HG03108 (cell line): ENCODE data around the gene ADAMTS7.
"Not testable (repeated sequence)": the region's sequence is repeated elsewhere in the genome, so short reads cannot be mapped to it uniquely, and the experiment has no call there.

ENCODE experiments used
- ATAC-seq: cut with Tn5 transposase; IDR thresholded peaks from one replicate; pipeline ENCODE4 v1.9.1; 2021; ENCODE audit warnings: moderate library complexity; ENCODE audit not compliant: unreplicated experiment

Gene ADAMTS7

DNA sequence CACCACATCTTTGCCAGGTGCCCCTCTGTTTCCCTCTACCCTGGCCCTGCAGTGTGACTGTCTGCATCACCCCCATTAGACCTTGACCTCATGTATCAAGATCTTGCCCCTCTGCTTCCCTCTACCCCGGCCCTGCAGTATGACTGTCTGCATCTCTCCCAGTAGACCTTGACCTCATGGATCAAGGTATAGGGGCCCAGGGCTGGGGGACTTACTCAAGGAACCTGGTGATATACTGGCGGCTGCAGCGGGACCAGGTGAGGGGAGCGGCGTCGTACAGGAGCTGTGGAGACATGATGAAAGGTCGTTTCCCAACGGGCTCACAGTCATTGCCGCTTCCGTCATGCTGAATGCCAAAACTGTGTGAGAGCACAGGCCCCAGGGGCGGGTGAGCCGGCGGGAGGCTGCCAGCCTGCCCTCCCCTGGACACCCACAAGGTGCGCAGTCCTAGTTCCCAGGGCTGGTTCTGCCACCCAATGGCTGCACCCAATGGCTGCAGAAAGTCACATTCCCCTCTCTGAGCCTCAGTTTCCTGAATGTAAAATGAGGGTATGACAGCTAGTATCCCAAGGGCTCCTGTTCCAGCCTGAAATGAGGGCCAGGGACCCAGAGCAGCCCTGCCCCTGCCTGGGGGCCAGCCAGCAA, 23.1 kb downstream of the ADAMTS7 start:
- ATAC-seq: no peak

DNA sequence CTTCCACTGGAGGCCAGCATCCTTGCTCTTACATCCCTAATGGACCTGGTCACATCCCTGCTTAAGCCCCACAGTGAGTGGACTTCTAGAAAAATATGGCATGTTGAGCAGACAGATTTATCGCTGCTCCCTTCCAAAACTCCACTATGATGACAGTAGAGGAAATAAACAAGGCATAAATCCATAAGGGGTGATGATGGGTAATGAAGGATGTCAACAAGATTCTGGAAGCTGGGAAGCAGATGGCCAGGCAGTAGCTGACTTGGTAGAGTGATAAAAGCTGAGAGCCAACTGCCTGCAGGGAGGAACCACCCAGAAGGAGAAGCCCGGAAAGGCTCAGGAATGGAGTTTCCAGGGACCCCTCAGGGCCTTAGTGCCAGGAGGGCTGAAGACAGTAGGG, 28.9 kb downstream of the ADAMTS7 start:
- ATAC-seq: not testable (repeated sequence)

DNA sequence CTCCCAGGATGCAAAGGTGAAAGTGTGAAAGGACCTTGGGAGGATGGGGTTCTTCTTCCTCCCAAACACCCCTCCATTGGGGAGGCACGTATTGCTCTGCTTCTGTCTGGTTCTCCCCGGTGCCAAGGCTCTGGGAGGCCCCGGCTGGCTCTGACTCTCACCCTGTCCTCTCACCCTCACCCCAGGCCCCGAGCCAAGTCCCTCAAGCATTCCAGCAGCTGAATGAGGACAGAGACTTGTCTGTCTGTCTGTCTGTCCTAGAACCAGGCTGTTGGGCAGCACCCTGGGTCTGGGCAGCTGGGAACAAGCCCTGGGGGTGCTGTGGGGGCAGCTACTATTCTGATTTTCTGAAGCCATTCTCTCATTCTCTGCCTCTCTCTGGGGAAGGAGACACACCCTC, 29.9 kb downstream of the ADAMTS7 start:
- ATAC-seq: not testable (repeated sequence)

DNA sequence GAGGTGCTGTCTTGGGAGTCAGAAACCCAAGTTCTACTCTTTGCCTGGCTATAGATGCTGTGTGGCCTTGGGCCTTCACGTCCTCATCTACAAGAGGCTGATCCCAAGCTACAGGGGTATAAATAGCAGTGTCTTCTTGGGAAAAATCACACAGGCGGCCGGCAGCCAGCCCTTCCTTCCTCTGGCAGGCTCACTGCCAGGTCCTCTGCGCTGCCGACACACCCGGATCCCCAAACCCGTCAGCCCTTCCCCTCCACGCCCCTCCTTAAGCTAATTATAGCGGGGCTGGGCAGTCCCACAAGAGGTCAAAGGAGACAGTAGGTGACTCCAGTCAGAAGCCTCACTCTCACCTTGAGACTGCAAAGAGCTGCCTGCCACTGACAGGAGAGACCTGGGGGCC, 31.3 kb downstream of the ADAMTS7 start:
- ATAC-seq: not testable (repeated sequence)

DNA sequence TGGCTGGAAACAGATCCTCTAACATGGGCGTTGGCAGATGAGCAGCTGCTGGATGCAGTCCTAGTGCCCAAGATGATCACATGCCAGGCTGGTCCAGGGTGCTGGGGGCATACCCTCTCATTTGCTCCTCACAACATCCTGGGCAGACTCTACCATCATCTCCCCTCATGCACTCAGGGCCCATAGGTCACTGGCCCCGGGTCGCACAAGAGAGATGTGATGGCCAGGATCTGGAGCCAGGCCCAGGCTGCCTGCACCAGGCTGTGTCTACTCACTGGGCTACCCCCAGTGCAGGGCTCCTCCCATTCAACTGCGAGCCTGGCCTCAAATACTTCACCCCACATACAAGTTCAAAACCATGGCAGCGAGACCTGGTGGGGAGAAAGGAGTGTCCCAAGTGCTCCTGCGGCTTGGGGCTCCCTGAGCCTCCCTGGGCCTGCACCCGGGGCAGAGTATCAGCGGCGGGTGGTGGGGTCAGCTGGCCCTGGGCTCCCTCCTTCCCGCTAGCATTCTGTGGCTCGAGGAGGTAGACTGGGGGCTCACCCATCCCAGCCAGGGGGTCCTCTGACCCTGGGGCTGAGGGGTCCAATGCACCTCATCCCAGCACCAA, 32.0 kb downstream of the ADAMTS7 start:
- ATAC-seq: not testable (repeated sequence)

DNA sequence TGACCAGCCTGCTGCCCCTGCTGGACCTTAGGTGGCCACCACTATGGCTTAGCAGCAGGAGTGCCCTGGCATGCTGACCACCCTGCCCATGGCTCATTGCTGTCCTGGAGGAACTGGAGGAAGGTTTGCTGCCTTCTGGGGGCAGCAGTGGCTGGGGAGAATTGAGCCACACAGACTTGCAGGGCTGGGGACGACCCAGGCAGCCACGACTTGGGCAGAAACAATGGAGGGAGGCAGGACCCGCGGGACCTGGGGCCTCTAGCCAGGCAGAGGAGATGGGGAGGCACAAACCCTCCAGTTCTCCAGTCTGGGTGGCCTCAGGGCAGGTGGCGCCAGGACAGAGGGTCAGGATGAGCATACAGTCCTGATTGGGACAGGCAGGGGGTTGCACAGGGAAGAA, 32.8 kb downstream of the ADAMTS7 start:
- ATAC-seq: no peak

DNA sequence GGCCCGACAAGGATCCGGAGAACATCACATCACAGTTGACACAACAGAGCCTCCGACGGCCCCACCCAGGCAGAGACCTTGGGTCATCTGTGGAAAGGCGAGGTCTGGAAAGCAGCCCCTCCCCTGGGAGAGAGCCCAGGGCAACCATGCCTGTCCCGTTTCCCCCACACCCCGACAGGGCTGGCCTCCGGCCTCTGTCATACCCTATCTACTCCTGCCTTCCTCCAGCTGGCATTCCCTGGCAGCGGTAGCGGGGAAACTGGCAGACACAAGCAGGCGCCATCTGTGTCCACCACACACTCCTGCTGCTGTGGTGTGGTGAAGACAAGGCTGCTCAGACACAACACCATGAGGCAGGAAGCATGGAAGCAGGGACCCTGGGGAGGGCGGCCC, 33.3 kb downstream of the ADAMTS7 start:
- not testable (repeated sequence) for ATAC-seq

DNA sequence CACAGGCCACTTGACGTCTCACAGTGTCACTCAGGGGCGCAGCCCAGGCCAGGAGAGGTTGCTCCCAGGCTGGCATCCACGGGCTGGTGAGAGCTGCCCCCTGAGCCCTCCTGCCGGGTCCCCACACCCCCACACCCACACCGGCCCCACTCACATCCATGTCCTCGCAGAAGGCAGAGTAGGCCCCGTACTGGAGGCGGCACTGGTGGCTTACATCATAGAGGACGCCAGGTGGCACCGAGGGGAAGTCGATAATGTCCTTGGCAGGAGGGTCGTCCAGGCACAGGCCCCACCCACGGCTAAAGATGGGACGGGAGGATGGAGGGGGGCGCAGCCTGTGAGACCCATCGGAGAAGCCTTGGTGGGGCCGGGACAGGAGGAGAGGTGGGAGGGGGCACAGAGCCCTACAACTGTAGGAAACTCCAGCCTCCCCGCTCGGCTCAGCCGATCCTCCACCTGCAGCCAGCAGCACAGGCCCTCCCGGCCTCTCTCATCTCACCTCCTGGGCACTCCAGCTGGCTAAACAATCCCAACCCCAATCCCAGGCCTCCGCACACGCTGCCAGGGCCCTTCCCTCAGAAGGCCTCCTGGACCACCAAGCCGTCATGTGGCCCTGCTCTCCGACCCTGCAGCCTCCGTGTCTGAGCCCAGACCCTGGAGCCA, 33.8 kb downstream of the ADAMTS7 start:
- not testable (repeated sequence) for ATAC-seq

DNA sequence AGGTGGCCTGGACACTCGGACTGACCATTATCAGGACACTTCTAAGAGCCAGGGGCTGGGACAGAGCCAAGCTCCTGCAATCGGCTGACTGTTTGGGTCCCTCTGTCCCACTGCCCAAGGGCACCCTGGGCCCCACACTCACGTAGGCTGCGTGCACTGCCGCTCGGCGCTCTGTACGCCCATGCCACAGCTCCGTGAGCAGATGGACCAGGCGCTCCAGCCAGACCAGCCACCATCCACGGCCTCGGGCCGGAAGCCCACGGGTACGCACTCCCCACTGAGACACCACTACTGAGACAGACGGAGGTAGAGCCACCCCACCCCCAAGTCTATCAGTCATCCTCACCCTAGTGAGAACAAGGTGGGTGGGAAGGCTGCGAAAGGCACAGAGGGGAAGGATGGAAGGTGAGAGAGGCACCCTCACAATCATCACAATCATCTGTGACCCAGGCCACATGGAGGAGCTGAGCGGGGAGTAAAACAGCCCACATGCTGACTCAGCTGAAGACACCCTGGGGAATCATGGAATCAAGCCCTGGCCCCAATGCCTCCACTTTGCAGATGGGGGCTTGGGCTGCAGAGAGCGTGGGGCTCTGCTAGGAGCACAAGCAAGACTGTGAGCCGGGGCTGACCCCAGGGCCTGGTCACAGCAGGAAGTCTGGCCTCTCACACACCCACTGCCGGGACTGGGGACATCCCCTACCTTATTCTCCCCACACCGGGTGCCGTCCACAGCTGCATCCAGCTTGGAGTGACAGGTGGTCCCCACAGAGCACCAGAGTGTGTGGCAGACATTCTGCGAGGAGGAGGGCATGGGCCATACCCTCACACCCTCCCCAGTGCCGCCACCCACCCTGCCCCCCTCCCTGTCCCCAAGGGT, 35.0 kb downstream of the ADAMTS7 start:
- ATAC-seq: not testable (repeated sequence)

DNA sequence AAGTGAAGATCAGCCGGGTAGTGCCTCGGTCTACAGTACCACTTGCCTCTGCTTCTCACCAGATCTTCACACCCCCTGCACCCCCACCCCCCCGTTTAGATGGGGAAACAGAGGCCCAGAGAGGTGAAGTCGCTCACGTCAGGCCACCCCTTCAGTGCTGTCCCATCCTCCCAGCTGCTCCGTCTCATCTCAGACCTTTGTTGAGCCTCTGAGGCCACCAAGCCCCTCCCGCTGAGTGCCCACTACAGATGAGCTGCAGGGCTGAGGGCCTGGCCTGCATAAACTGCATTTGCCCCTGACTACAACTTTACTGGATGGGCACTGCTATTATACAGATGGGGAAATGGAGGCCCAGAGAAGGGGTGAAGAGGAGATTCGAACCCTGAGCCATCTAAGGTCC, 35.8 kb downstream of the ADAMTS7 start:
- no peak for ATAC-seq

DNA sequence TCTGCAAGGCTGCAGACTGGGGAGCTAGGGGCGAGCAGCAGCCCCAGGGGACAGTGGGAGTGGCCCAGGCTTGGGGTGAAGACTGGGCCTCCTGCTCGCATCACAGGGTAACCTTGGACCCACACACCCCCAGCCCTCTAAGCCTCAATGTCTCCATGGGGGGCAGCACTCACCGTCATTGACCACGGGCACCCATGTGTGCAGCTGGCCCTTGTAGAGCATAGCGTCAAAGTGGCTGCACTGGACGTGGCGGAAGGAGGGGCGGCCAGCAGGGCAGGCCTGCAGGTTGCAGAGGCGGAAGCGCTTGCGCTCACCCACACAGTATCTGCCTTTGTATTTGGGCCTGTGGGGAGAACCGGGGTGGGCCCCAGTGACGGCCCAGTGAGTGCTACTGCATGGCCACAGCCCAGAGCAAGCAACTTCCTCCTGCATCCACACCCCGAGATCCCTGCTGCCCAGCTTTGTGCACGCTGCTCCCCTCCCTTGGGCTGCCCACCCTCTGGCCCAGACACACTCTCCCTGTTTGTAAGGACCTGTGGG, 36.7 kb downstream of the ADAMTS7 start:
- ATAC-seq: not testable (repeated sequence)

DNA sequence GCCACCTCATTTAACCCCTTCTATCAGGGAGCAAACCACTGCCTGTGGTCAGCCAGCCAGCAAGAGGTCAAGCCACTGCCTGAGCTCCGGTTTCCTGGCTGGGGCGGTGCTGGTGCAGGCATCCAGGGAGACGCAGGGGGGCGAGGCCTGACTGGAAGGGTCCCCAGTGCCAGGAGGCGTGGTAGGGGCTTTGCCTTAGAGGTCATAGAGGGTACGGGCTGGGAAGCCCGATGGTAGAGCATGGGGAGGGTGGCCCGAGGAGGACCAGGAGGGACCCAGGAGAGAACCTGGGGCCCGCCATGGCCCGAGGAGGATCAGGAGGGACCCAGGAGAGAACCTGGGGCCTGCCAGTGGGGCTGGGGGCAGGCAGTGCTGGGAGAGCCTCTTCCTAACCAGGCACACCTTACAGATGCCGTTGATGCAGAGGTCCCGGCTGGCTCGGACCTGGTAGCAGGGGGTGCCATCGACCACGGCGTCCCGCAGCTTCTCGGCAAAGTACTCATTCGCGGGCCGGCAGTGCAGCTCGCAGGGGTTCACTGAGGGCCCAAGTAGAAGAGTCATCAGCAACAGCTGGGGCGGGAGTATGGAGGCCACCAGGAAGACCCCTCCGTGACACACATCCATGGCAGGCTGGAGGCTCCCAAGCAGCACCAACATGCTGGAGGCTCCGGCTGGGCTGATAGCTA, 37.4 kb downstream of the ADAMTS7 start:
- ATAC-seq: not testable (repeated sequence)

DNA sequence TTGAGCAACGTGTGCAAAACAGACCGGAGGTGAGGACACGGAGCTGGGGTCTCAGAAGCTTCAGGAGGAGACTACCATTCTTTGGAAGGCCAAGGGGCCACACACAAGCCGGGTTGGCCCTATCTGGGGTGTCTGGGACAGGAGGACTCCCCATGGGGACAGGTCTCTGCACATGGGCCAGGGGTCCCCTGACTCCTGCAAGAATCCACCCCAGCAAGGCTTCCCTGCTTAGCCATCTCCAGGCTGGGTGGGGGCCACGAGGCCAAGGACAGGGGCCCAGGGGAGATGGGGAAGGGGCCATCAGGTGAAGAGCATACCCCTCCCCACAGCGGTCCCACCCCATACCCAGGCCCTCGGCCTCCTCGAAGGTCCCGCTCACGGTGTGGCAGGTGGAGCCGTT, 38.5 kb downstream of the ADAMTS7 start:
- ATAC-seq: no peak

DNA sequence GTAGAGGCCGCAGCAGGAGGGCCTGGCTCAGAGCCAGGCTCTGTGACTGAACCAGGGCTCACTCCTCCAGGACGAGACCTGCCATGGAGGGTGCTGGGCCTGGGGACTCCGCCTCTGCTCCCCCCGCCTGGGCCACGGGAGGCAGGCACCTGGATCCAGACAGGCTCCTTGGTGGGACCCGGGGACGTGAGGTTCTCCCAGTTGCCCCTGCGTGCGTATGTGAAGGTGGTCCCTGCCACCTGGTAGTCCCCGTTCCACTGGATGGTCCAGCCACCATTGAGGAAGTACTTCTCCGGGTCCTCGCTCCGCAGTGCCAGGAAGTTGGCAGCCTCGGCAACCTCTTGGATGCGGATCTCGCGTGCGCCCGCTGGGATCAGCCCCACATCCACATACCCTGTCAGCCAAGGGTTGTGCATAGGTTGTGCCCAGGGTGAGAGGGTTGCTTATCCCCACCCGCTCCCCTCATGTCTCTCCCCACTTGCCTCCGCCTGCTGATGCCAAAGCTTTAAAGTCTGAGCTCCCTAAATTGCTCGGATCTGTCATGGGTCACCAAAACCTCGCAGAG, 39.7 kb downstream of the ADAMTS7 start:
- not testable (repeated sequence) for ATAC-seq

DNA sequence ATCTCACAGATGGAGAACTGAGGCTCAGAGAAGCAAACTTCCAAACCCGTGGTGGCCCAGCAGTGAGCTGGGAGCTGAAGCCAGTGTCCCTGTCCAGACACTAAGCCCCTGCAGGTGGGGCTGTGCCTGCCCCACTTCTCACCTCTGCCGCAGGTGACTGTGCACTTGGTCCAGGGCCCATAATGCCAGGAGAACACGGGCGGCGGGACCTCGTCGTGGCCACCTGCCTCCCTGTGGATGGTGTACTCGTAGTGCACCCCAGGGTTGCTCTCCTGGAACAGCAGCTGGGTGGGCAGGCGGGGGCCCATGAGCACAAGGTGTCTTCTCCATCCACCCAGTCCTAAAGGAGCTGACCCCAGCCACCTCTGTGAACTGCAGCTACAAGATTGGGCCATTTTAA, 40.2 kb downstream of the ADAMTS7 start:
- ATAC-seq: not testable (repeated sequence)

DNA sequence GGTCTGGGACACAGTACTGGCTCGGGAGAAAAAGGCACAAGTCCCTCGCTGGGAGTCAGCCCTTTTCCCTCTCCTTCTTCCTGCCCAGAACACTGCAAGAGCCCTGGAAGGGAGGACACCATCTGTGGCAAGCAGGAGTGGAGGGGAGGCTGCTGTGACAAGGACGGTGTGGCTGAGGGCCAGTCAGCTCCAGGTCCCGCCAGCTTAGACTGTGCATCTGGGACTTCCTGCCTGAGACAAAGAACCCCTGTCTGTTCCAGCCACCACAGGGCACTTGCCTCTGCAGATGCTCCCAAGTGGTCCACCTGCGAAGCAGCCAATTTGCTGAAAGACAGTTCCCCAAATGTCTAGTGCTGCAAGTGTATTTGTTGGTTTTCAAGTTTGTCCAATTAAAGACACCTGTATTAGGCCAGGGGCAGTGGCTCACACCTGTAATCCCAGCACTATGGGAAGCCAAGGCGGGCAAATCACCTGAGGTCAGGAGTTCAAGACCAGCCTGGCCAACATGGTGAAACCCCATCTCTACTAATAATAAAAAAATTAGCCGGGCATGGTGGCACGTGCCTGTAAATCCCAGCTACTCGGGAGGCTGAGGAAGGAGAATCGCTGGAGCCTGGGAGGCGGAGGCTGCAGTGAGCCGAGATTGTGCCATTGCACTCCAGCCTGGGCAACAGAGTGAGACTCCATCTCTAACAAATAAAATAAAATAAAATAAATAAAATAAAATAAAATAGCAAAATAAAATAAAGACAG, 41.6 kb downstream of the ADAMTS7 start:
- ATAC-seq: not testable (repeated sequence)

DNA sequence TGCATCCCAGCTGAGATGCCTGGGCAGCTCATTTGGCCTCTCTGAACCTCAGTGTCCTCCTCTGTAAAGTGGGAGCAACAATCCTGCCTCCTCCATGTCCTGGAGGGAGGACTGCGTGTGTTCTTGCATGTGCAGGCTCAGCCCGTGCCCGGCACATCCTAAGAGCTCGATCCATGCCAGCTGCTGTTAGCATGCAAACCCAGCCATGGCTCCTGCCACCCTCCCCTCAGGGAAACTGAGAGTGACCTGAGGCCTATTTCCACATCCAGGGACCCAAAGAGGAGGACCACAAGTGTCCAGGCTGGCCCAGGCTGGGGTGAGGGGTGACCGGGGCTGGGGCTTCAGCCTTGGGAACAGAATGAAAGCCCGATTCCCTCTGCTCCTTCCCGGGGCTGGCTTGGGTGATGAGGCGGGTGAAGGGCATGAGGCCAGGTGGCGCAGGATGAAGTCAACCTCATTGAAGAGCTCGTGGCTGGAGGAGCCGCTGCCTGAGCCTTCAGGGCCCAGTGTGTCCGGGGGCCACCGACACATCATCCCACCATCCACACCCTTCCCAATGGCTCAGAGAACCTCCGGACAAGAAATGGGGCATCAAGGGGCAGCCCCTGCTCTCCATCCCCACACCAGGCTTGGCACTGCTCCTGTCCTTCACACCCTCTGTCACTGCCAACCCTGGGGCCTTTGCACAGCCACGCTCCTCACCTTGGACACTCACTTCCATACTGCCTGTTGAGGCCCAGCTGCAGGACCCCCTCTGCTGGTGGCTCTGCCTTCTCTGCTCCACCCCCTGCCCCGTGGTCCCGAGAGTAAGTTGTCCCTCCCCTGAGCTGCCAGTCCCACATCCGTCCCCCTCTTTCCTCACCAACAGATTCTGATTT, 42.5 kb downstream of the ADAMTS7 start:
- no peak for ATAC-seq

DNA sequence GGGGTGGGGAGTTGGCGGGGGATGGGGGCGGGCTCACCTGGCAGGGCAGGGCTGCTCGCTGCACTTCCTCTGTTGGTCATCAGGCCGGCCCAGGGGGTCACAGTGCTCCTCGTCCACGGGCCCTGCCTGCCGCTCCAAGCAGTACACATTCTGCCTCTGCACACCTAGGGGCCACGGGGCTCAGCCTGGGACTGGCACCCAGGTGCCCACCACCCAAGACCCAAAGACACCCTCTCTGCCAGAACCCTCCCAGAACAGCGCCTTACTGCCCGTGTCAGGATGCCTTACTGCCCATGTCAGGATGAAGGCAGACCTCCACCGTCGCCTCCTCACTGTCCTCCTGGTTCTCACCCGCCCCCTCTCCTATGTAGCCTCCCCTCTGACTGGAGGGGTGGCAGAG, 43.2 kb downstream of the ADAMTS7 start:
- no peak for ATAC-seq
